ENCODE measurements around the gene NPDC1. TPM values are rescaled to one million over a fixed set of nuclear protein-coding genes. Genes with fewer than 3 reads are reported as not detected.

NPDC1 gene
- total RNA-seq, 1 donor: 23.8 TPM

GRCh38 chr9:136997371-136997770, 48.6 kb downstream of the NPDC1 start:
- TF ChIP-seq CTCF (IDR thresholded peaks at IDR 0.05; ENCODE audit: insufficient read depth, low read length): no peak
- H3K4me3 ChIP-seq (ENCODE audit: low read depth, low read length): no peak overlapping the region
- no peak for DNase-seq (ENCODE audit: low read depth)

DNA sequence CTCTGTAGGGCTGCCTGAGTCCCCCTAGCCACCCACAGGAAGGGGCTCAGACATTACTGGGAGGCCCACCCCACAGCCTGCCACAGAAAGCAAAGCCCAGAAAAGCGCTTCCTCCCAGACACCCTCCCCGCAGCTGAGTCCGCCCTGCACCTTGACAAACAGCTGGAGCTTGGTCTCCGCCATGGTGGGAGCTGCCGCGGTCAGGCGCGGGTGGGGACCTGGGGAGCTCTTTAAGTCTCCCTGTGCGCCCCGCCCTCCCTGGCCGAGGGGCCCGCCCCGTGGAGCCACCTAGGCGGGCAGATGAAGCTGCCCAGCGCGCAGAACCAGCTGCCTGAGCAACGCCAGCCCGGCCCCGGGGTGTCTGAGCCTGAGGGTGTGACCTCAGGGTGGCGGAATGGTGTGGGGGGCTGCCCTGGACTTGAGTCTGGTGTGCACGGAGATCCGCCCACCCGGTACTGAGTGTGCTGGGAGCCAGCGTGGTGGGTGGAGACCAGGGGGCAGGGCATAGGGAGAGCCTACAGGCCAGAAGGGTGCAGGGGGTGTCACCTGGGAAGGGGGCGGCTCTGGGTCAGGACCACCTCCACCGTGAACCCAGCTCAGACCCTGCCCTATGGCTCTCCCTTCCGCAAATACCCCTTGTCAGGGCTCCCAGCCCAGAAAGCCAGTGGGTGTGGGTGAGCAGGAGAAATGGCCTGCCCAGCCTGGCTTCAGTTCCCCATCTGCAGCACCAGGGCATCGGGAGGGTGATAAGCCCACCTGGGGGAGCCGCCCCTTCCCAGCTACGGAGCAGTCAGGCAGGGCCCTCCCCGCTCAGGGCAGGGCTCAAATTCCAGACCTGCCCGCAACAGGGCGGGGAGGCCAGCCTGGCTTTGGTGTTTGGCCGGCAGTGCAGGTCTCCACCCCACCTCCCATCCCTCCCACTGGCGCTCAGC, 49.4 kb downstream of the NPDC1 start, which contains the start of gene CLIC3:
Gene CLIC3 (minus strand): TSS at position 208 of the 932 bp plus-strand sequence. CDS start 25 bp downstream, at position 183.
- no peak for TF ChIP-seq CTCF (IDR thresholded peaks at IDR 0.05; ENCODE audit: insufficient read depth, low read length)
- peak within 1 kb of the TSS; percentile 40 for H3K4me3 ChIP-seq (ENCODE audit: low read depth, low read length)
- DNase-seq (ENCODE audit: low read depth): peak; percentile 52

DNA sequence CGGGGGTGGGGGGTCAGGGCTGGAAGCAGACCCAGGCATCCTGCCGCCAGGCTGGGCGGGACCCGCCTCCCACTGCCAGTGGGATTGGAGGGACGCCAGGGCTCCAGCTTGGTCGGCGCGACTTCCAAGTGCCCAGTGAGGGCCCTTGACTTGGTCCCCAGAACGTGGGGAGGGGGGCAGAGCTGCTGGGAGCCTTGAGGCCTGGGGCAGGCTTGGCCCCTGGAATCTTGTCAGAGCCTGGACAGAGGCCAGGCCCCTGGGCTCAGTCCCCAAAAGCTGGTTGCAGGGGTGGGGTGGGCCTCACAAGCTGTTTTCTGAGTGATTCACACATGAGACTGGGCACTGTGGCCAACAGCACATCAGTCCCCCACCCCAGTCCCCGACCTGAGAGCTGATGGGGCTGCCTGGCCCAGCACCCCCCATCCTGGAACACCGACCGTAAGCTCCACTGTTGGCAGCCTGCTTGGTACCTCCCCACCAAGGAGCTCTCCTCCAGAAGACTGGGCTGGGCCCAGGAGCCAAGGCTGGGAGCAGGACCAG, 50.1 kb downstream of the NPDC1 start:
- peak overlapping the region; percentile 40 for H3K4me3 ChIP-seq (ENCODE audit: low read depth, low read length)

GRCh38 chr9:136995362-136995761, 50.6 kb downstream of the NPDC1 start:
- H3K4me3 ChIP-seq (ENCODE audit: low read depth, low read length): peak overlapping the region; percentile 28
- DNase-seq (ENCODE audit: low read depth): peak; percentile 10
- no peak for TF ChIP-seq CTCF (IDR thresholded peaks at IDR 0.05; ENCODE audit: insufficient read depth, low read length)

More for the DNA sequence above, 50.1 kb downstream of the NPDC1 start:
- no peak for TF ChIP-seq CTCF (IDR thresholded peaks at IDR 0.05; ENCODE audit: insufficient read depth, low read length)
- DNase-seq (ENCODE audit: low read depth): peak; percentile 81

GRCh38 chr9:136994888-136995230, 51.1 kb downstream of the NPDC1 start:
- DNase-seq (ENCODE audit: low read depth): no peak
- no peak overlapping the region for H3K4me3 ChIP-seq (ENCODE audit: low read depth, low read length)
- no peak for TF ChIP-seq CTCF (IDR thresholded peaks at IDR 0.05; ENCODE audit: insufficient read depth, low read length)

GRCh38 chr9:136994180-136994887, 51.6 kb downstream of the NPDC1 start:
- DNase-seq (ENCODE audit: low read depth): no peak
- TF ChIP-seq CTCF (IDR thresholded peaks at IDR 0.05; ENCODE audit: insufficient read depth, low read length): no peak
- no peak overlapping the region for H3K4me3 ChIP-seq (ENCODE audit: low read depth, low read length)

Measured in fibroblast of the aortic adventitia (primary cell).